Measurements from ENCODE around the gene RHD. TPM values are rescaled to one million over a fixed set of nuclear protein-coding genes. Genes with fewer than 3 reads are reported as not detected.
"Not testable (repeated sequence)": the region's sequence is repeated elsewhere in the genome, so short reads cannot be mapped to it uniquely, and the experiment has no call there.

RHD gene
- total and polyA plus RNA-seq, 7 donors: 0.36 TPM; not detected in 6

DNA sequence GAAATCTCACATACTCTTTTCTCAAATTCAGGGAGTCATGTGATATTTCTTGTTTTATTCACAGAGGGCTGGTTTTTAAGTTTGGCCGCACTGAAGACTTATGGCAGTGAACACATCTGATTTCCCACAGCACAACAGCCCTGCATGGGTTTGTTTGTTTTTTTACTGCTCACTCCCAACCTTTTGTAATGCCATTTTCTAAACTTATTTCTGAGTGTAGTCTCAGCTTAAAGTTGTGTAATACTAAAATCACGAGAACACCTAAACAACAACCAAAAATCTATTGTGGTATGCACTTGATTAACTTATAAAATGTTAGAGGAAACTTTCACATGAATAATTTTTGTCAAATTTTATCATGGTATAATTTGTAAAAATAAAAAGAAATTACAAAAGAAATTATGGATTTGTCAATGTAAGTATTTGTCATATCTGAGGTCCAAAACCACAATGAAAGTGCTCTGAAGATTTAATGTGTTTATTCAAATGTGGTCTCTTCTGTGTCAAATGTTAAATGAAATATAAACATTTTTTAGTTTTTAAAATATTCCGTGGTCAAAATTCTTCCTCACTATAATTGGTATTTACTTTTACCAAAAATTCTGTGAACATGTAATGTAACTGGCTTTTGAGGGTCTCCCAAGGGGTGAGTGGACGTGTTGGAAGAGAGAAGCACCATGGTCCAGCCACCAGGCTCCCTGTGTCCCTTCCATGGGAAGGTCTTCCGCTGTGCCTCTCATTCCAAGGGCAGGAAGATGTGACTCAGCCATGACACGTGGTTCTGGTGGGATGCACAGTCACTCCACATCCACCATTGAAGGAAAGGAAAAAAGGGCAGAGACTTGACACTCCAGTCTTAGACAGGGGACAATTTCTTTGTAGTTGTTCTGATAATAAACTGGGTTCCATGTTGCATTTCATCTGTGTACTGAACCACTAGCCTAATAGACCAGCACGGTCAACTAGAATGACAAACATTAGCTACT is 88.6 kb downstream of the RHD start:
- no peak for TF ChIP-seq CTCF (IDR thresholded peaks at IDR 0.05)
- Histone ChIP-seq H3K9me3 (no peaks in the 10 kb centered on the region), H3K36me3 (peaks cover 4 to 62% (median 30%) of the 10 kb centered on the region in 4 donors), H3K27me3 (no peaks in the 10 kb centered on the region), H3K4me1 (no peaks in the 10 kb centered on the region), H3K27ac (peak overlapping the region in 1 of 4 donors; percentile 10), H3K4me3 (no peak overlapping the region)
- WGBS, 2 donors: 89 to 90% methylated on average over 7 of the region's 7 CpGs
- intact Hi-C loops (cut with DNase I): no loop called here
- no peak for DNase-seq

DNA sequence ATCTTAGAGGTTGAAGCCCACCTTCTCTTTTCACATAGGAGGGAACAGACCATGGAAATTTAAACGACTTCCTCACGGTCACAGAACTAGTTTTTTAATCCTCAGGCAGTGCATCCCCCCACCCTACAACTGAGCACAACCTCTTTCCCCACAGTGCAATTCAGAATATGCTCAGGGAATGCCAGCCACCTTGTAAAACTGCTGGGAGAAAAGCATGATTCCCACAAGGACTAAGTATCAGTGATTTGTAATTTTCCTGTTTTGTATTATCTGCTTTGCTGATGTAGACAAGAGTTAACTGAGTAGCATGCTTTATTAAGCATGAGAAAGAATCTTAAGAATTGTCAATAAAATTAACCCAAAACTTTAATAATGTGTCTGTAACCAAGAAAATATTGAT is 89.6 kb downstream of the RHD start:
- Histone ChIP-seq H3K4me1 (no peaks in the 10 kb centered on the region), H3K4me3 (no peak overlapping the region), H3K27ac (peak overlapping the region in 2 of 4 donors; percentile 10 to 17), H3K27me3 (no peaks in the 10 kb centered on the region), H3K36me3 (peaks cover 0 to 51% (median 23%) of the 10 kb centered on the region in 4 donors), H3K9me3 (no peaks in the 10 kb centered on the region)
- intact Hi-C loops (cut with DNase I): no loop called here
- TF ChIP-seq POLR2AphosphoS5 (IDR thresholded peaks at IDR 0.05): no peak
- no peak for TF ChIP-seq EP300 (IDR thresholded peaks at IDR 0.05)
- no peak for TF ChIP-seq POLR2A (IDR thresholded peaks at IDR 0.05)
- TF ChIP-seq CTCF (IDR thresholded peaks at IDR 0.05): no peak
- 79 to 85% methylated on average over 2 of the region's 2 CpGs for WGBS, 2 donors
- DNase-seq: no peak

DNA sequence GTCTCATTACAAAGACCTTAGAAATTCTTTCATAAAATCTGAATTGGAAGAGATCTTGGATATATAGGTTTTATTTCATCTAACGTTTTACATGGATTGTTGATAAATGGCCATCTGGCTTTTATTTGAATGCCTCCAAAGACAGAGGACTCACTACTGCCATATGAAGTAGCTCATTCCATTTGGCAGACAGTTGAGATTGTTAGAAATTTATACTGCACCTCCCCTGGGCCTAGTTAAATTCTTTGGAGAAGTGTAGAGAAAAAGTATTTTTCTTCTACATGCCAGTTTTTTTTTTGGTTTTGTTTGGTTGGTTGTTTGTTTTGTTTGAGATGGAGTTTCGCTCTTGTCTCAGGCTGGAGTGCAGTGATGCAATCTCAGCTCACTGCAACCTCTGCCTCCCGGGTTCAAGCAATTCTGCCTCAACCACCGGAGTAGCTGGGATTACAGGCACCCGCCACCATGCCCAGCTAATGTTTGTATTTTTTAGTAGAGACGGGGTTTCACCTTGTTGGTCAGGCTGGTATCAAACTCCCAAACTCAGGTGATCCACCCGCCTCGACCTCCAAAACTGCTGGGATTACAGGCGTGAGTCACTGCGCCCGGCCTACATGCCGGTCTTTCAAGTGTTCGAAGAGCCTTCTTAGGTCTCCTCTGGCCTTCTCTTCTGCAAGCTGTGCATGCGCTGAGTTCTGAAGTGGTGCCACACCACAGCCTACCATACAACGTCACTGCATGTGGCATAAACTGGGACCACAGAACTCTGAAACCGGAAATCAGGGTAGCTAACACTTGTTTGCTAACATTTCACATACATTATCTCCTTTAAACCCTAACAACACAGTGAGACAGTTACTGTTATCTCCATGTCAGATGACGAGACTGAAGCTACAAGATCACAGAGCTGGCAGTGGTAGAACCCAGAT is 90.6 kb downstream of the RHD start:
- H3K4me1 ChIP-seq; H3K4me3 ChIP-seq; intact Hi-C loops (cut with DNase I); H3K27ac ChIP-seq; H3K27me3 ChIP-seq; H3K9me3 ChIP-seq; DNase-seq: not testable (repeated sequence)
- no CpG with 5 or more reads among the region's 17 CpGs for WGBS, 2 donors
- peaks cover 0 to 42% (median 18%) of the 10 kb centered on the region in 4 donors for H3K36me3 ChIP-seq

GRCh38 chr1:25369241-25369640 is 96.9 kb downstream of the RHD start:
- no peaks in the 10 kb centered on the region for H3K9me3 ChIP-seq
- no peak for DNase-seq
- H3K27ac ChIP-seq: no peak overlapping the region
- no peaks in the 10 kb centered on the region for H3K4me1 ChIP-seq
- H3K36me3 ChIP-seq: no peaks in the 10 kb centered on the region
- TF ChIP-seq CTCF (IDR thresholded peaks at IDR 0.05) (no peak), POLR2AphosphoS5 (IDR thresholded peaks at IDR 0.05) (no peak), EP300 (IDR thresholded peaks at IDR 0.05) (no peak), POLR2A (IDR thresholded peaks at IDR 0.05) (no peak)
- intact Hi-C loops (cut with DNase I): no loop called here
- WGBS, 2 donors: 94 to 95% methylated on average over 4 of the region's 4 CpGs
- no peak overlapping the region for H3K4me3 ChIP-seq
- no peaks in the 10 kb centered on the region for H3K27me3 ChIP-seq

DNA sequence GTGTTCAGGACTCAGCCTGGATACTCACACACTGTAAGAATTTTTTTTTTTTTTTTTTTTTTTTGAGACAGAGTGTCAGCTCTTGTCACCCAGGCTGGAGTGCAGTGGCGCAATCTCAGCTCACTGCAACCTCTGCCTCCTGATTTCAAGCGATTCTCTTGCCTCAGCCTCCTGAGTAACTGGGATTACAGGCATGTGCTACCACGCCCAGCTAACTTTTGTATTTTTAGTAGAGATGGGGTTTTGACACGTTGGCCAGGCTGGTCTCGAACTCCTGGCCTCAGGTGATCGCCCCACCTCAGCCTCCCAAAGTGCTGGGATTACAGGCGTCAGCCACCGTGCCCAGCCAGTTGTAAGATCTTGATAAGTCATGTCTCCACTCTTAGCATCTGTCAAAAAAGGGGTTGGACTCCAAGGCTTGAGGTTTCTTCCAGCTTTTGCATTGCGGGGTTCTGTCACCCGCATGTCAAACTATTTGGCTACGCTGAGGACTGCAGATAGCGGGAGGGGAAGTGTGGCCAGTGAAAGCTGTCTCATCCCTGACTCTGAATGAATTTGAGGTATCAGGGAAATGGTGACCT is 97.5 kb downstream of the RHD start:
- 89 to 93% methylated on average over 12 of the region's 12 CpGs for WGBS, 2 donors

GRCh38 chr1:25371757-25372156 is 99.4 kb downstream of the RHD start:
- 82 to 86% methylated on average over 7 of the region's 7 CpGs for WGBS, 2 donors
- H3K27ac ChIP-seq; H3K4me1 ChIP-seq; H3K4me3 ChIP-seq; H3K27me3 ChIP-seq; H3K9me3 ChIP-seq; H3K36me3 ChIP-seq; DNase-seq; intact Hi-C loops (cut with DNase I): not testable (repeated sequence)

More for the DNA sequence above, 97.5 kb downstream of the RHD start:
- H3K36me3 ChIP-seq; H3K4me3 ChIP-seq; DNase-seq; H3K27me3 ChIP-seq; intact Hi-C loops (cut with DNase I); H3K4me1 ChIP-seq; H3K27ac ChIP-seq; H3K9me3 ChIP-seq: not testable (repeated sequence)

DNA sequence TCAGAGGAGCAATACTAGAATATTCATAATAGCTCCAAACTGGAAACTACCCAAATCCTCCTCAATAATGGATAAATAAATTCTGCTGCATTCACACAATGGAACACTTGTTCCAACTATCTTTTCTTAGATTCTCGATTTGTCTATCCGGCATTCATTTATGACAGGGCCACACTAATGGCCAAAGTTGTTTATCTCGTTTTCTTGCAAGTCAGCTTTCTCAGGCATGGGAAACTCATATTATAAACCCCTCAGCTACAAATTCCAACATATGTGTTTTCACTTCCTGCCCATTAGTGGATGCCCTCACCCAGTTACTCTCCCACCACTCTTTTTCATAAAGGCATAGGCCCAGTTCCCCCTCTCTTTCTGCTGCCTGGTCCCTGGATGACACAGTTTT is 106.1 kb downstream of the RHD start:
- H3K36me3 ChIP-seq; H3K9me3 ChIP-seq; intact Hi-C loops (cut with DNase I); H3K27me3 ChIP-seq; H3K4me3 ChIP-seq; H3K4me1 ChIP-seq; H3K27ac ChIP-seq; DNase-seq: not testable (repeated sequence)
- WGBS, 2 donors: 87 to 90% methylated on average over 3 of the region's 3 CpGs

Data from sigmoid colon (tissue), 7 donors.